A549 (cell line): ENCODE results near the gene MAP7D3.

Experiments used
- BHLHE40 ChIP-seq: IDR thresholded peaks from 2 replicates; pipeline ENCODE4 v1.6.1; 2012; ENCODE audit warnings: low read depth, low read length, inconsistent platforms
- CEBPB ChIP-seq, 2 experiments: fragments of >200 bp in 1 of 2; sonication (Bioruptor Twin) in 1 of 2; formaldehyde crosslinking in 1 of 2; IDR thresholded peaks; 2 replicates each; pipeline ENCODE4 v1.6.1; 2012 to 2016
- CTCF ChIP-seq: fragments of >200 bp; sonication (Bioruptor Twin); formaldehyde crosslinking; IDR thresholded peaks from 3 replicates; pipeline ENCODE4 v1.5.1; 2016
- EHF ChIP-seq: fragments of 250-450 bp; sonication (Bioruptor Pico); IDR thresholded peaks from 2 replicates; pipeline ENCODE4 v1.5.0; 2020; ENCODE audit warnings: mild to moderate bottlenecking
- FOSL2 ChIP-seq, 2 experiments: fragments of 450-650 bp in 1 of 2; fragments of >200 bp in 1 of 2; sonication (Bioruptor Twin) in 1 of 2; formaldehyde crosslinking; IDR thresholded peaks; 2 replicates each; pipeline versions ENCODE4 v1.5.0 to v1.6.1; 2016 to 2020; ENCODE audit warnings: mild to moderate bottlenecking in 1 of 2, moderate library complexity in 1 of 2
- MAFK ChIP-seq: fragments of 450-650 bp; IDR thresholded peaks from 2 replicates; pipeline ENCODE4 v1.6.1; 2014; ENCODE audit not compliant: partially characterized antibody
- POLR2A ChIP-seq: IDR thresholded peaks from 2 replicates; pipeline ENCODE4 v1.6.1; 2012; ENCODE audit warnings: mild to moderate bottlenecking, low read length
- TF ChIP-seq, protein P1 (sequence below): fragments of 250-450 bp; sonication (Bioruptor Pico); IDR thresholded peaks from 2 replicates; pipeline ENCODE4 v1.5.0; 2021; ENCODE audit warnings: mild to moderate bottlenecking, moderate library complexity, borderline replicate concordance
- TF ChIP-seq, protein P2 (sequence below): fragments of 450-650 bp; IDR thresholded peaks from 2 replicates; pipeline ENCODE4 v1.6.1; 2014; ENCODE audit warnings: antibody characterized with exemption
- TF ChIP-seq, protein P3 (sequence below): IDR thresholded peaks from 2 replicates; pipeline ENCODE4 v1.6.1; 2012

DNA sequence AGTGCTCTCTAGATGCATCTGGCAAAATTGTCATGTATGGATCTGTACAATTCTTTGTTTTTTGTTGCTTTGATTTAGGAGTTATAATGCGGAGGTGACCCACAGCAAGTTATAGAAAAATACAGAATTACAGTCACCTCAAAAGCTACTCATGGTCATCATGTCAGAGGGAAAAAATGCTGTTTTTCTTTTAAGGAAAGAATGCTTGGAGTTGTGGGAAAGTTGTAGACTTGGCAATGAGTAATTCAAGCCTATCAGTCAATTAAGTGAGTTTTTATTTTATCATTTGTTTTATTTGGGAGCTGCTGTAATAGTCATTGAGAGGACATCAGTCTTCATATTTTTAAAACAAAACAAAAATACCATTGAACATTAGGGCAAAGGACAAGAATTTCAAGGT is 87.5 kb downstream of the MAP7D3 start:
- TF ChIP-seq MAFK (no peak), EHF (CRISPR knock-in tag) (no peak), CTCF (no peak), BHLHE40 (no peak), CEBPB (IDR thresholded peaks at IDR 0.05) (no peak), POLR2A (no peak), FOSL2 (IDR thresholded peaks at IDR 0.05) (no peak), FOSL2 (CRISPR knock-in tag; IDR thresholded peaks at IDR 0.05) (no peak)
- TF ChIP-seq, protein P1, sequence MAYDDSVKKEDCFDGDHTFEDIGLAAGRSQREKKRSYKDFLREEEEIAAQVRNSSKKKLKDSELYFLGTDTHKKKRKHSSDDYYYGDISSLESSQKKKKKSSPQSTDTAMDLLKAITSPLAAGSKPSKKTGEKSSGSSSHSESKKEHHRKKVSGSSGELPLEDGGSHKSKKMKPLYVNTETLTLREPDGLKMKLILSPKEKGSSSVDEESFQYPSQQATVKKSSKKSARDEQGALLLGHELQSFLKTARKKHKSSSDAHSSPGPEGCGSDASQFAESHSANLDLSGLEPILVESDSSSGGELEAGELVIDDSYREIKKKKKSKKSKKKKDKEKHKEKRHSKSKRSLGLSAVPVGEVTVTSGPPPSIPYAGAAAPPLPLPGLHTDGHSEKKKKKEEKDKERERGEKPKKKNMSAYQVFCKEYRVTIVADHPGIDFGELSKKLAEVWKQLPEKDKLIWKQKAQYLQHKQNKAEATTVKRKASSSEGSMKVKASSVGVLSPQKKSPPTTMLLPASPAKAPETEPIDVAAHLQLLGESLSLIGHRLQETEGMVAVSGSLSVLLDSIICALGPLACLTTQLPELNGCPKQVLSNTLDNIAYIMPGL (CRISPR knock-in tag): no peak
- TF ChIP-seq, protein P2, sequence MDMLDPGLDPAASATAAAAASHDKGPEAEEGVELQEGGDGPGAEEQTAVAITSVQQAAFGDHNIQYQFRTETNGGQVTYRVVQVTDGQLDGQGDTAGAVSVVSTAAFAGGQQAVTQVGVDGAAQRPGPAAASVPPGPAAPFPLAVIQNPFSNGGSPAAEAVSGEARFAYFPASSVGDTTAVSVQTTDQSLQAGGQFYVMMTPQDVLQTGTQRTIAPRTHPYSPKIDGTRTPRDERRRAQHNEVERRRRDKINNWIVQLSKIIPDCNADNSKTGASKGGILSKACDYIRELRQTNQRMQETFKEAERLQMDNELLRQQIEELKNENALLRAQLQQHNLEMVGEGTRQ: no peak
- TF ChIP-seq, protein P3, sequence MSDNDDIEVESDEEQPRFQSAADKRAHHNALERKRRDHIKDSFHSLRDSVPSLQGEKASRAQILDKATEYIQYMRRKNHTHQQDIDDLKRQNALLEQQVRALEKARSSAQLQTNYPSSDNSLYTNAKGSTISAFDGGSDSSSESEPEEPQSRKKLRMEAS: no peak
